ENCODE results near the gene ADAMTS12. TPM values are rescaled to one million over a fixed set of nuclear protein-coding genes. Genes with fewer than 3 reads are reported as not detected.

The ADAMTS12 gene
- total RNA-seq, 1 experiment from 2014 or later, result 0.18 TPM

DNA sequence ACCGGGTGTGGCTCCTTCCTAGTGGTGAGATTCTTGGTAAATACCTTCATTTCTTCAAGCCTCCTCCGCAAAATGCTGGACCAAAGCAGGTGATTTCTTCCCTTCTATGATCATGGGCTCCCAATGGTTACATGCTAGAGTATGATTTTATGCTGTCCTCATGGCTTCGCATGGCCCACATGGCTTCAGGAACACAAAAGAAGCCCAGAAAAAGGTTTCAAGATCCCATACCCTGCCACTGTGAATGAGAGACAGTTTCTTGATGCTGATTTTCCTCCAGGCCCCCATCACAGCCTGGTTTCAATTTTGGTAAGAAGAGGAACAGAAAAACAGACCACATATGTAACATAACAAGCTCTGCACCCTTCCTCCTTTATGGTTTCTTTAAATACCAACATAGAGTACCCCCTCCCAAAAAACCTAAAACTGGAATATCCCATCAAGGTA lies 42.0 kb upstream of the ADAMTS12 start:
- Histone ChIP-seq H3K36me3 (ENCODE audit: low read depth, low read length) (no peaks in the 10 kb centered on the region), H3K9me2 (replicated peaks; ENCODE audit: low read length) (no peaks in the 10 kb centered on the region), H3K79me2 (ENCODE audit: low read length) (no peaks in the 10 kb centered on the region), H3K9ac (ENCODE audit: low read length) (no peak overlapping the region), H2AFZ (ENCODE audit: low read length) (no peak overlapping the region), H3K4me1 (ENCODE audit: insufficient read depth, low read length) (peaks cover 14% of the 10 kb centered on the region), H3K4me2 (ENCODE audit: low read length) (no peak overlapping the region), H3K9me3 (ENCODE audit: low read length) (no peaks in the 10 kb centered on the region), H4K20me1 (ENCODE audit: low read length) (no peaks in the 10 kb centered on the region), H3K27me3 (ENCODE audit: low read length) (no peaks in the 10 kb centered on the region), H3K4me3 (ENCODE audit: low read length) (no peak overlapping the region), H3F3A (ENCODE audit: low read length, unreplicated experiment) (no peaks in the 10 kb centered on the region), H3K27ac (ENCODE audit: low read length) (no peak overlapping the region)
- TF ChIP-seq EZH2phosphoT487 (IDR thresholded peaks at IDR 0.05; ENCODE audit: borderline replicate concordance, low read length), result no peak
- no peak for TF ChIP-seq EZH2 (IDR thresholded peaks at IDR 0.05; ENCODE audit: low read length, unreplicated experiment)
- TF ChIP-seq, protein P1, sequence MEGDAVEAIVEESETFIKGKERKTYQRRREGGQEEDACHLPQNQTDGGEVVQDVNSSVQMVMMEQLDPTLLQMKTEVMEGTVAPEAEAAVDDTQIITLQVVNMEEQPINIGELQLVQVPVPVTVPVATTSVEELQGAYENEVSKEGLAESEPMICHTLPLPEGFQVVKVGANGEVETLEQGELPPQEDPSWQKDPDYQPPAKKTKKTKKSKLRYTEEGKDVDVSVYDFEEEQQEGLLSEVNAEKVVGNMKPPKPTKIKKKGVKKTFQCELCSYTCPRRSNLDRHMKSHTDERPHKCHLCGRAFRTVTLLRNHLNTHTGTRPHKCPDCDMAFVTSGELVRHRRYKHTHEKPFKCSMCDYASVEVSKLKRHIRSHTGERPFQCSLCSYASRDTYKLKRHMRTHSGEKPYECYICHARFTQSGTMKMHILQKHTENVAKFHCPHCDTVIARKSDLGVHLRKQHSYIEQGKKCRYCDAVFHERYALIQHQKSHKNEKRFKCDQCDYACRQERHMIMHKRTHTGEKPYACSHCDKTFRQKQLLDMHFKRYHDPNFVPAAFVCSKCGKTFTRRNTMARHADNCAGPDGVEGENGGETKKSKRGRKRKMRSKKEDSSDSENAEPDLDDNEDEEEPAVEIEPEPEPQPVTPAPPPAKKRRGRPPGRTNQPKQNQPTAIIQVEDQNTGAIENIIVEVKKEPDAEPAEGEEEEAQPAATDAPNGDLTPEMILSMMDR (conservative IDR thresholded peaks at IDR 0.05; ENCODE audit: low read depth, low read length), result no peak
- no peak for ATAC-seq
- no peak for DNase-seq
- ChIA-PET CTCF (no interaction called here), POLR2A (ENCODE audit: unreplicated experiment) (no interaction called here)
- no TSS peak for BruUV-seq (replicated peaks)
- intact Hi-C loops (cut with micrococcal nuclease), result loop anchor here (1.0 kb wide), 3 partner anchors 345 to 497 kb away; no protein-coding TSS in a partner anchor

DNA sequence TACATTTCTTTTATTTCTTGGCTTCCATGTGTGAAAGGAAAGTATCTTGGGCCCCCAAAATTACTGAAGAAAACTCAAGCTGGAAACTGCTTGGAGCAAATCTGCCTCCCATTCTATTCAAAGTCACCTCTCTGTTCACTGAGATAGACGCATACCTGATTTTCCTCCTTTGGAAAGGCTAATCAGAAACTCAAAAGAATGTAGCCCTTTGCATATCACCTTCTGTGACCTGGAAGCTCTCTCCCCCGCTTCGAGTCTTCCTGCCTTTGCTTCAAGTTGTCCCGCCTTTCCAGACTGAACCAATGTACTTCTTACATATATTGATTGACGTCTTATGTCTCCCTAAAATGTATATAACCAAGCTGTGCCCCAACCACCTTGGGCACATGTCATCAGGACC lies 39.3 kb upstream of the ADAMTS12 start:
- no peaks in the 10 kb centered on the region for H3K79me2 ChIP-seq (ENCODE audit: low read length)
- no peaks in the 10 kb centered on the region for H3K36me3 ChIP-seq (ENCODE audit: low read depth, low read length)
- H2AFZ ChIP-seq (ENCODE audit: low read length), result no peak overlapping the region
- DNase-seq (no peak), ATAC-seq (no peak)
- no peak overlapping the region for H3K4me3 ChIP-seq (ENCODE audit: low read length)
- no peaks in the 10 kb centered on the region for H3K9me3 ChIP-seq (ENCODE audit: low read length)
- BruUV-seq (replicated peaks), result no TSS peak
- H3K27ac ChIP-seq (ENCODE audit: low read length), result no peak overlapping the region
- no peaks in the 10 kb centered on the region for H3F3A ChIP-seq (ENCODE audit: low read length, unreplicated experiment)
- no peaks in the 10 kb centered on the region for H3K9me2 ChIP-seq (replicated peaks; ENCODE audit: low read length)
- peaks cover 14% of the 10 kb centered on the region for H3K4me1 ChIP-seq (ENCODE audit: insufficient read depth, low read length)
- H3K27me3 ChIP-seq (ENCODE audit: low read length), result no peaks in the 10 kb centered on the region
- TF ChIP-seq EZH2 (IDR thresholded peaks at IDR 0.05; ENCODE audit: low read length, unreplicated experiment) (no peak), EZH2phosphoT487 (IDR thresholded peaks at IDR 0.05; ENCODE audit: borderline replicate concordance, low read length) (no peak)
- TF ChIP-seq, protein P1 (conservative IDR thresholded peaks at IDR 0.05; ENCODE audit: low read depth, low read length), result no peak
- H3K9ac ChIP-seq (ENCODE audit: low read length), result no peak overlapping the region
- POLR2A ChIA-PET (ENCODE audit: unreplicated experiment), result no interaction called here
- no peaks in the 10 kb centered on the region for H4K20me1 ChIP-seq (ENCODE audit: low read length)
- intact Hi-C loops (cut with micrococcal nuclease), result no loop called here
- CTCF ChIA-PET, result no interaction called here
- H3K4me2 ChIP-seq (ENCODE audit: low read length), result no peak overlapping the region

DNA sequence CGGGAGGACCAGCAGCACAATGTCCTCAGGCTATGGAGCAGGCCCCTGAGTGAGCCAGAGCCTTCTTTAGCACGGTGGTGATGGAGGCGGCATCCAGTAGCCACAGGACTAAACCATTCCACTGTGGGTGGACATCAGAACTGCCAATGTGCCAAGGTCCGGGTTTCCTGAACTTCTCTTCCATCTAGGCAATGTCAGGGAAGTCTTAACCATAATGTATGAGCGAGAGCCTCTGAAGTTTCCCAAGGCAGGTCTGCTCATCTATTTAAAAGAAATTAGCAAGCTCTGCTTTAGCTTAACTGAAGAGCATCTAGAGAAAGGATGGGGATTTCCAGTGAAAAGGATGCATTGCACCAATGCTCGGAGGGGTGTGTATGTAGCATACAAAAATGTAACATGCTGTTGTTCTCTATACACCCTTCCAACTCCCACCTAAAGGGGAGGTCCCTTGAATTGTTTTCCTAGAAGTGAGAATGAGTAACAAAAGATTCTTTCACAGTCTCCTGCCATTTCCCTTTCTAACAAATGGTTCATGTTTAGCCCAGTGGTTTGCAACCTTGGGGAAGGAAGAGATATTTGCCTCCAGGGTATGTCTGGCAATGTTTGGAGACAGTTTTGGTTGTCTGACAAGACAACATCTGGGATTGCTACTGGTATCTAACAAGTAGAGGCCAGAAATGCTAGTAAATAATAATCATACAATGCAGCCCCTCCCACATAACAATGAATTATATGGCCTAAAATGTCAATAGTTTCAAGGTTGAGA lies 38.3 kb upstream of the ADAMTS12 start:
- intact Hi-C loops (cut with micrococcal nuclease), result no loop called here
- no TSS peak for BruUV-seq (replicated peaks)
- POLR2A ChIA-PET (ENCODE audit: unreplicated experiment), result no interaction called here
- no peak overlapping the region for H3K27ac ChIP-seq (ENCODE audit: low read length)
- DNase-seq (no peak), ATAC-seq (no peak)
- peaks cover 14% of the 10 kb centered on the region for H3K4me1 ChIP-seq (ENCODE audit: insufficient read depth, low read length)
- H3K9ac ChIP-seq (ENCODE audit: low read length), result no peak overlapping the region
- H3K36me3 ChIP-seq (ENCODE audit: low read depth, low read length), result no peaks in the 10 kb centered on the region
- no peak overlapping the region for H2AFZ ChIP-seq (ENCODE audit: low read length)
- no peaks in the 10 kb centered on the region for H3F3A ChIP-seq (ENCODE audit: low read length, unreplicated experiment)
- H4K20me1 ChIP-seq (ENCODE audit: low read length), result no peaks in the 10 kb centered on the region
- H3K79me2 ChIP-seq (ENCODE audit: low read length), result no peaks in the 10 kb centered on the region
- no peaks in the 10 kb centered on the region for H3K9me2 ChIP-seq (replicated peaks; ENCODE audit: low read length)
- H3K4me3 ChIP-seq (ENCODE audit: low read length), result no peak overlapping the region
- H3K27me3 ChIP-seq (ENCODE audit: low read length), result no peaks in the 10 kb centered on the region
- no peaks in the 10 kb centered on the region for H3K9me3 ChIP-seq (ENCODE audit: low read length)
- no peak overlapping the region for H3K4me2 ChIP-seq (ENCODE audit: low read length)
- TF ChIP-seq EZH2phosphoT487 (IDR thresholded peaks at IDR 0.05; ENCODE audit: borderline replicate concordance, low read length) (no peak), EZH2 (IDR thresholded peaks at IDR 0.05; ENCODE audit: low read length, unreplicated experiment) (no peak)
- TF ChIP-seq, protein P1 (conservative IDR thresholded peaks at IDR 0.05; ENCODE audit: low read depth, low read length), result no peak
- CTCF ChIA-PET, result no interaction called here
